HG03108 (cell line): ENCODE measurements around the gene SH3RF1.
"Not testable (repeated sequence)": the region's sequence is repeated elsewhere in the genome, so short reads cannot be mapped to it uniquely, and the experiment has no call there.

Source experiments
- ATAC-seq: cut with Tn5 transposase; IDR thresholded peaks from one replicate; pipeline ENCODE4 v1.9.1; 2021; ENCODE audit warnings: moderate library complexity; ENCODE audit not compliant: unreplicated experiment

SH3RF1 gene

DNA sequence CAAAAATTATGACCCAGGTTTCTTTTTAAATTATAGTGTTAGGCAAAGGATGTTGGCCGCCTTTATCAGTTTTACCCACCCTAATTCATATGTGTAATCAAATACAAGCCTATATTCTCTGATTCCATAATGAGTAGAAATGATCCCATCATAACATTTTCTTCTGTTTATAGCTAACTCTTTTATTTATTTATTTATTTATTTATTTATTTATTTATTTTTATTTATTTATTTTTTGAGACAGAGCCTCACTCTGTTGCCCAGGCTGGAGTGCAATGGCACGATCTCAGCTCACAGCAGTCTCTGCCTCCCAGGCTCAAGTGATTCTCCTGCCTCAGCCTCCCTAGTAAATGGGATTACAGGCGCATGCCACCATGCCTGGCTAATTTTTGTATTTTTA is 7.1 kb upstream of the SH3RF1 start:
- ATAC-seq = not testable (repeated sequence)

DNA sequence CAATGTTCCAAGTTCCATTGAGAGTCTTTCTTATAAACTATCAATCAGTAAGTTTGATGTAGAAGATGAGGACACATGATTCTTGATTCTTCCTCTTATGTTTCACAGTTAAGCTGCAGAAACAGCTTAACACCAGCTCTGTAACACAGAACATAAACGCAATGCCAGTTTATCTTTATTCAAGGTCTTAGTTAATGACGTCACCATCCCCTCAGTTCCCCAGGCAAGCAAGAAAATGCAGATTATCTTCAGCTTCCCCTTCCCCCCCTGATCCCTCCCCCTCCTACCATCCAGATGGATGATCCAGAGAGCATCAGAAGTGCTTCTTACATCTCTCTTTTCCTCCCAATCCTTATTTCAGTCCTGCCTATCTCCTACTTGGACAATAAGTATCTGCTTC is 4.4 kb upstream of the SH3RF1 start:
- ATAC-seq = no peak

DNA sequence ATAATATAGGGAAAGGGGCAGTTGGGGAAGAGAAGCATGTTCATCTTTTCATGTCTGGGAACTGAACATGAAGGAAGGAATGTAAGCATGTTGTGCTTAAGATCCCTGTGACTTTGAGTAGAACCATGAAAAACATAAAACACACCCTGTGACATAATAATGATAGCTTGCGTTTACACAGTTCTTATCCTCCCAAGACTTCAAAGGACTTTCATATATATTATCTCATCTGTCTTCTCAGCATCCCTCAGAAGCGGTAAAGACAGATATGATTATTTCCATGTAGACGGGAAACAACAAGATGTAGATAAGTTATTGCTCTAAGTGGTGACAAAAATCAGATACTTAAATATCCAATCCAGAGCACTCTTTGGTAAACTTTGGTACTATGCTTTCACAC is 3.3 kb upstream of the SH3RF1 start:
- ATAC-seq = no peak

DNA sequence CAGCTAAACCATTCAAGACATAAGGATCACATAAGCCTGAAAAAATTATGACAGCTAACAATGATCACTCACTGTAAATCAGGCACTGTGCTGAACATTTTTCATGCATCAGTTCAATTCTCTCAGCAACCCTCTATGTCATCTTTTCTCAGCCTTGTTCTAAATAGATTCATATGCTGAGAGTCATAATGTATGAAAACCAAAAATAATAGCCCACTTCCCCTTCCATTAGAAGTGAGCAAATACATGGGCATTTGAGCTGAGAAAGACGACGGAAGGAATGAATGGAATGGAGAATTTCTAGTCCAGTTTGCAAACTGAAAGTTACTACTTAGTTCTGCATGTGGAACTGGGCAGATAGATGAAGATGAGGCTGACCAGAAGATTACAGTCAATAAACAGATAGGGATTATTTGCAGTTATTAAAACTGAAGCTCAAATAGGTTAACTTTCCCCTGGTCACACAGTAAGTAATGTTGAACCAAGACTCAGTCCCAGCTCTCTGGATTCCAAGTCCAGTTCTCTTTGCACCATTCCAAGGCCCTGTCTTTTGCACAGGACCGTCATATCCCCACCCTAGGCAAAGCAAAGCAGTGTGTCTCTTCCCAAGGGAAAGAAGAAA is 1.6 kb upstream of the SH3RF1 start:
- no peak for ATAC-seq

DNA sequence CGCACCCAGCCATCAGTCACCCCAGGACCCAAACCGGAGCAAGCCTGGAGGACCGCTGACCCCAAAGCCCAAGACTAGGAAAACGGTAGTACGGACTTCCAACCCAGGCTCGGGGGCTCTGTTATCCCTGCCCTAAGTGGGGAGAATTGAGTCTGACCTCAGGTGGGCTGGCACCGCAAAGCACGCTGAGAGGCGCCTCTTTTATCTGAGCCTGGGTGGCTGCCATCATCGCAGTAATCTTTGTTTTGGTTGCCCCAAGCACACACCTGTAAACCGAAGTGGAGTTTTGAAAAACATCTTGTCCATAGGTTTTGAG is 894 bp upstream of the SH3RF1 start:
- ATAC-seq = no peak

DNA sequence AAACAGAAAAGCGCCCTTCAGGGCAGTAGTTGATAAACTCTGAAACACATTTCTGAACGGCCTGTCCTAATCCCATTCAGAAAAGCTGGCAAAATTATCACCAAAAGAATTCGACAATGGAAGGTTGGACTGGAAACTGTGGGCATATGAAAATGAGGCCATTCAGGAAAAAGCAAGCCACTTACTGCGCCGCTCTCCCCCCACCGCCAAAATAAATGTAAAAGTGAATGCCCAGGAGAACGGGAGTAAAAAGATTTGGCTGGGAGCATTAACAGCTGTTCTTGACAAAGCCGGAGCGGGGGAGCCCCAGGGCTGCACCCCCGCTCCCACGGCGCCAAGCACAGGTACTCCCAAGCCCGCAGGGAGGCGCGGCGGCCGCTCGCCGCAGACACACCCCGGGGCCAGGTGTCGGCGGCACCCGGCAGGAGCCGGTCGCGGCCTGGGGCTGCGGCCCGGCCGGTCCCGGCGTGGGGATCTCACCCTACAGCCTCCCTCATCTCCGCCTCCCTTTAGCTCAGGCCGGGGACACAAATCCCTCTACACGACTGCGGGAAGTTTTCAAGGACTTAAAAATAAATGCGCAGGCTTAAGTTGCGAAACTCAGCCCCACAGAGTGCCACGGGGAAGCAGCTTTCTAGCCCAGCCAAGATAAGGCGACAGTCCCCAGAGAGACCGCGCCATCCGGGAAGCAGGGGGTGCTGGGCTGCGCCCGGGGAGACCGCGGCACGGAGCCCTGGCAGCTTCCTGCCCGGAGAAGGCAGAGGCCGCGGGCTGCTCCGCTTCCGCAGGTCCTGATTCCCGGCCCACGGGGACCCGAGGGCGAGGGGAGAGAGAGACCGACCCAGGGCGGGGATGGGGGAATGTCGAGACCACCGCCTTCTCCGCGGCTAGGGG is 593 bp downstream of the SH3RF1 start:
- ATAC-seq = peak; percentile 43

DNA sequence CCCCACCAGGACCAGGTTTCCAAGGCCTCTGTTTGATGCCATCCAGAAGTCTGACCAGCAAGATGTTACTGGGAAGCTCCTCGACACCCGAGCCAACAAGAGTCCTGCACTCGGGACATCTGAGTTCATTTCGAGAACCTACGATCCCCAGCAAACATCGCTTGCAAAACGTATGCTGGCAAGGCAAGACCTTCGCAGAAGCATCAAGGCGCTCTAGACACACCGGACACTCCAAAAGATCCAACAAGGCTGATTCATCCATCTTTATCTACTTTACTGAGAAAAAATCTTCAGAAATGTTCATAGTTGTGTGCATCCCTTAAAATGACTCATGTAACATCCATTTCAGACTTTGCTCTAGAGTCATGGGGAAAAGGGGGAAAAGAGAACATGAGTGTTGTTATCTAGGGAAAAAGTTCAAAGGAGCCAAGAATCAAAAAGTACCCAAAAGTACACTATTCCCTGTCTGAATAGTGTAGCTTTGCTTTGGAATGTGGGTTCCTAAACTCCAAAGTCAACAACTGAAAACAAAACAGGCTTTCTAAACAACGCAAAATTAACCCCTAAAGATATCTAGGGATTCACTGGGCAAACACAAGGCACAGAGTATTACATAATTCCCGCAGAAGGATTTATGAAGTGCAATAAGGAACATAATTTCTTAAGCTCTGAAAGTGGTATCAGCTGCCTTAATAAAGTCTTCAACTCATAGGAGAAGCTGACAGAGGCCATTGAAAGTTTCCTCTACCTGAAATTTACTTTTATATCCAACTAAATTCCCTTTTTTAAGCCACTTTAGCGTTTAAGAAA is 1.6 kb downstream of the SH3RF1 start:
- ATAC-seq = no peak

DNA sequence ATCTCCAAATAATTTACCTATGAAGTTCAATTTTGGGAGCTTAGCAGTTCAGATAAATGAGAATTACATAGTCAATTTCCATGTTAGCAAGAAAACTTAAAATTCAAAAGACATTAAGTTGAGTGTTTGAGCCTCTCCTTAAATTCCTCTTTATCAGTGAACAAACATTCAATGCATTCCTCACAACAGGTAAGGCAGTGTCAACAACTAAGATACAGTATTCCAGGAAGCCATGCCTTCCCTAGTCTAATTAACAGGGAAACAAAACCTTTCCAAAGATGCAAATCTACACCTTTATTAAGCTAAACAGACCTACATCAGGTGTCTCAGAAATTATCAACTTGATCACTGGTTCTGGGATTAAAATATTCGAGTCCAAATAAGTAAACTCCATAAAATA is 3.7 kb downstream of the SH3RF1 start:
- no peak for ATAC-seq

DNA sequence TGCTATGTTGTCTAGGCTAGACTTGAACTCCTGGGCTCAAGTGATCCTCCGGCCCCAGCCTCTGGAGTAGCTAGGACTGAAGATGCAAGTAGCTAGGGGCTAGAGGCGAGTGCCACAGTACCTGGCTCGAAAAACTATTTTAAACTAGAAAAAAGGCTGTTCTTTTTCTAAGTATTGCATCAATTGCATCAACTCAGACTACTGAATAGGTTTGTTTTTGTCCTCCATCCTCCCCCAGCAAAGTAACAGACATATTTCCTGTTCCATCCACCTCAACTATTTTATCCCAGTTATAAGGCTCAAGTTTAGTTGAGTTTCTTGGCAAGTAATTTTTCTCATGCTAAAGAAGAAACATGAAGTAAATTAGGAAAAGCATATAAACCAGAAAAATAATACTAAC is 4.1 kb downstream of the SH3RF1 start:
- ATAC-seq = no peak

DNA sequence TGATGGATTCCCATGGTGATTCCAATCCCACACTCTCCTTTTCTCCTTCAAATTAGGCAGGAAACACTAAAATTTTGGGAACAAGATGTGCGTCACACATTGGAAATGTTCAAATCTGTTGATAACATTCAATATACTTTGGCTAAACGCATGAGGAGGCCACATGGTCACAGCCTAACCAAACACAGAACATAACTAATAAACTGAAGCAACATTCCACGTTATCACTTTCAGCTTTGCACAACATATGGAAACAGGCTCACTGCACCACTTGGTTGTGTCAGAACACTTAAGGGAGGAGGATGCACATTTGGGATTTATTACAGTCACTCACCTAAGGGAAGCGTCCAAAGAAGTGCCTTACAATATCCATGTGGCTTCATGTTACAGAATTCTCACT is 4.7 kb downstream of the SH3RF1 start:
- ATAC-seq = no peak

DNA sequence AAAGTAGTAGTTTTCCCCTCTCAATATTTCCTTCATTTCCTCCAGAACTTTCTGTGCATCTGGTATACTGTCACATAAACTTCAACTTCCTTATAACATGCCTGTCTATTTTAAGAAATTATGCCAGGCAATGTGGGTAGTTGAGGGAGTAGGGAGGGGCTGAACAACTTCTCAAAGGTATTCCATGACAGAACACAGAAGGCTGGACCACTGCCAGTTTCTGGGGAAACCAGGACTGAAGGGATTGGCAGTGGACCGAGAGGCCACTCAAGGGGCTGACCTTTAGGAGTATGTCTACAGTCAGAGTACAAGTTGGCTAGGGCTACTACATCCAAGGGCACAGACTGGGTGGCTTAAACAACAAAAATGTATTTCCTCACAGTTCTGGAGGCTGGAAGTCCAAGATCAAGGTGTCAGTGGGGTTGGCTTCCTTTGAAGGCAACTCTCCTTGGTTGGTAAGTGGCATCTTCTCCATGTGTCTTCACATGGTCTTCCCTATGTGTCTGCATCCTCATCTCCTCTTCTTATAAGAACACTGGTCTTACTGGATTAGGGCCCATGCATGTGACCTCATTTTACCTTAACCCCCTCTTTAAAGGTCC is 6.9 kb downstream of the SH3RF1 start:
- ATAC-seq = no peak

DNA sequence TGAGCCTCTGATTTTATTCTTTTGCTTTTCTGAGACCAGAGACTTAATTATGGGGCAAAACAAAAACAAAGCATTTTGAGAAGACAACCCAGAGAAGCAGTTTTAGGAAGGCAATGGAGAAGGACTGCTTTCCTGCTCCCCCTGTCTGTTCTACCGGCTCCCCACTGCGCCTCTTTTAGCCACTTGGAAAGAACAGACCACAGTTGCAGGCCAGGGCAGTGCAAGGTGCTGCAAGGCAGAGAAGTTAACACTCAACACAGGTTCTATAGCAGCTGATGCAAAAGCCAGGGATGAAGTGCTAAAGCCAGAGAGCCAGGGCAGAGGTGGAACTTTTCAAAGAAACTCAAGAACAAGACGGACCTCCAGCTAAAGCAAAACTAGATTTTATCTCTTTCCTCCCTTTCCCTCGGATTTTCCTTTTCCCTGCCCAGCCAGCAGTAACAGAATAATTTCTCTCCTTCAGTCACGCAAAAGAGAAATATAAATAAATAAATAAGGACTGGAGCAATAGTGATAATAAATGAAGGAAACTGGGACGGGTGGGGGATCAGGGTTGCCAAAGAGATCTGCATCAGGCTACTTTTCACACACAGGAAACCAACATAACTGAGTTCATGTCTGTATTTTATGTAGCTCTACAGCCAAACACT is 10.4 kb downstream of the SH3RF1 start:
- no peak for ATAC-seq

DNA sequence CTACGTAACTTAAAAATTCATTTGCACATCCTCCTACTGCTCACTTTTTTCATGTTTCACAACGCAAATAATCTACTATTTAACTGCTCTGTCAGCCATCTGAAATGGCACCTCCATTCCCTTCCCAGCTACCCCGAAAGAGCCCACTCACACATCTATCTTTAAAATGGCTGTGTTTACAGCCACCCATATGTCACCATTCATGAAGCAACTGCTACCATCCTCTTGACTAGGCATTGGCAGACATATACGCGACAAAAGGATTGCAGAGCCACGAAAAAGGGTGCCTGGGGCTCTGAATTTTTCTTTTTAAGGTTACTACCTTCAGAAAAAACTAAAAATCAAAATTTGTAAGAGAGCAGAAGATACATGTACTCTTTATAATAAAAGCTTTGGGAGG is 11.5 kb downstream of the SH3RF1 start:
- ATAC-seq = no peak

DNA sequence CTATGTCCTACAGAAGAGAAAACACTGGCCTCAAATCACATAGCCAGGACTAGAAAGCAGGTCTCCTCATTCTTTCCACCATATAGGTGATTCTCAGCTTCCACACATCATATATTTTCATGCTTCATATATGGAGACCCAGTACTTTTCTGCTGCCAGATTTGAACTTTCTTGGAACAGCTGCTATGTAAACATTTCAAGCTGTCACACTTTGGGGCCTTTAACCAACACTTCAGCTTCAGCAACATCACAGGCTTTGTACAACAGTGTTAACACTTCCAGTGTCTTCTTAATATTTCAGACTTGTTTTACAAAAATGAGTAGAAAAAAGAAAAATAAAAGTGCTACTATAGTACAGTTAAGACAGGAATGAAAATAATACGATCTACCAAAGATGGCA is 12.6 kb downstream of the SH3RF1 start:
- ATAC-seq = no peak

DNA sequence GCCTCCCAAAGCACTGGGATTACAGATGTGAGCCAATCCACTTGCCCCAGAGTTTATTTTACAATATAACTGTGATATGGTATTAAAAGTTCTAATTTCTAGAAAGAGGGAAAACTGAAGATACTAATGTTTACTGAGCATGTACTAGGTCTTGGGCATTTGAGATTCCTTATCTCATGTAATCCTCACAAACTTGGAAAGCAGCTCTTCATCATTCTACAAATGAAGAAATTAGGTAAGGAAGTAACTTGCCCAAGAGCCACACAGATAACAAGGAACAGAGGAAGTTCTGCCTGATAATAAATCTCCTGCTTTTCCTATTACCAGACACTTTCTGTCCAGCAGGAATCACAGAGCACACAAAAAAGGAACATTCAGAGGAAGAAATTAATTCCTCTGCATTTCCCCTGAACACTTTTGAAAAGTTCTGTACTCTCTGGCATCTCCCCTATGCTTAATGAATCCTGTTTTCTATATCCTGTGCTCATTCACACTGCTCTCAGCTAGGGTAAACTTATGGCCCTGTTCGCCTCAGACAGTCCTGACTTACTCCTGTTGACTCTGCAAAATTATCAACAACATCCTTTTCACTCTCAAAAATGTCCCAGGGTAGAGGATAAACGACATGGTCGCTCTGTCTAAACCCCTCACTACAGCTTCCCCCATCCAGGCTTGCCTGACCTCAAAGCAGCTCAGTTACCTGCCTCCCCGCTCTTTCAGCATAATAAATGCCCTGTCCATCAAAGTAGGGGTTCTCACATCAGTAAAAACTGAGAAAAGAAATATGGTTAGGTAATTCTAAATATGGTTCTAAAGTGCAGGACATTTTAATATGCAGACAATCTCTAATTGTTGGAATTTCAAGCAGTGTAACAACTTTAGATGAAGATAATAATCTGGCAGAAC is 13.6 kb downstream of the SH3RF1 start:
- no peak for ATAC-seq

DNA sequence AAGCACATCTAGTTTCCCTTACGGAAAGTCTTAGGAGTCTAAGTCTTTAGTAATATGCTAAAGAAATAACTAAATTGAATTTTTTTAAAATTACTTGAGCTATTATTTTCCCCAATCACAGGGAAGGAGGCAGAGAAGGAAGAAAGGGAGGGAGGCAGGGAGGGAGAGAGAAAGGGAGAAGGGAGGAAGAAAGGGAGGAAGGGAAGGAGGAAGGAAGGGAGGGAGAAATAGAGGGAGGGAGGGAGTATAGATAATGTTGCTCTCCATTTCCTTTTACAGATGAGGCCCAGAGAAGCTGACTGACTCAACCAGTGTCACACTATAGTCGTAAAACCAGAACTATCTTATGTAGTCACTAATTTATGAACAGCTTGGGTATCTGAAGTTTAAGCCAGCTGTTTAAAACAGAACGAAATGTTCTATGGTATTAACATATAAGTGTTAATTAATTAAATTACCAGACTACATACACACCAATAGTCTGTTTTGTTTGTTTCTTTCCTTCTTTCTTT is 14.6 kb downstream of the SH3RF1 start:
- no peak for ATAC-seq

DNA sequence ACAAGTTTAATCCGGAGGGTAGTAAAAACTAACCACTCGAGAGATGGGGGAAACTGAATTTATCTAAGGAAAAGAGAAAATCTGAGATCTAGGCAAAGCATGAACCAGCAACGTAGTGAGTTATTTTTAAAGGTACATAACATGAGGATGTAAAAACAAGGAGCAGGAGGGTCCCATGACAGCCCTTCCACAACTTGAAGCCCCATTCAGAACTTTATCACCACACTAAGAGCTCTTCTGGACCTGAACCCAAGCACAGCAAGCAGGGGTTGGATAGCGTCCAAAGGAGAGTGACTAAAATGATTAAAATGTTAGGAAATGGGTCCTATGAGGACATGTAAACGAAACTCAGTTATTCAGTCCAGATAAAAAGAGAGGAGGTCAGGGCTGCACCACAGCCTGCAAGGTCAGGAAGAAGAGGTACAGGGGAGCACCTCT is 16.2 kb downstream of the SH3RF1 start:
- ATAC-seq = no peak

DNA sequence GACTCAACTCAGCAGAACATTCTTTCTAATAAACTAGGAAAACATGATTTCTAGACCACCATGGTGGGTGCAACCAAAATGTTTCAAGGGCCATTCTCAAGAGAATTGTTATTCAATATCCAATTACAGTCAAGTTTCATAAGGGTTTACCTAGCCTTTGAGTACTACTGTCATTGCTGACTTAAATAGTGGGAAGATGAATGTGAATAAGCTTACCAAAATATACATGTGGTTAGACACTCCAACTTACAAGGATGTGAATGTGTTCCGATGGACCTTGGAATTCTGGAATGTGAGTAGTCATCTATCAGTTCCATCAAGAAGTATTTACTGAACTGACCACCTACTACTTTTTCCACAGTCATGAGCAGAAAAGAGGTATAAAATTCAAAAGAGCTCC is 16.9 kb downstream of the SH3RF1 start:
- no peak for ATAC-seq

DNA sequence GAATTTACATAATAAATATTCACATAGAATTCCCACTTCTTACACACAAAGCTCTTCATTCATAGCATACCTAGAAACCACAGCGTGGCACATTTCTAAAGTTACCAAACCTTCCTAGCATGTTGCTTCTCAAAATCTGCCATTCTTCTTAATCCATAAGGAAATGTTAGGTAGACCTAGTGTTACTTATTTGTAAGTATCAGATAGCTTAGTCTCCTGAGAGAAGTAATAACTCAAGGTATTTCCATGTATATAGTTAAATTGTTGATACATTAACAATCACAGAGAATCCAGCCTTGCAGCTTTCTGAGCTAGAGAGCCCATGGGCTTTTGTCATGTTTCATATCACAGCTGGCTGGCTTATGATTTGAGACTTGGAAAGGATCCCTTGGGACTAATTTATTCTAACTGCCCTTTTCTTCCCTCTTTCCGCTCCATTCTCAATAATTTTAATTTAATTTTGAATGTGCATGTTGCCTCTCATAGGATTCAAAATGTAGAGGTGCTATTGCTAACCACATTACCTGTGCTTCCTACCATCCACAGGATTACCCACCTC is 17.6 kb downstream of the SH3RF1 start:
- ATAC-seq = no peak
